HG03066 (cell line): ENCODE results near the gene CRIP2.

Source experiments
- ATAC-seq: cut with Tn5 transposase; IDR thresholded peaks from one replicate; pipeline ENCODE4 v1.9.1; 2021; ENCODE audit warnings: low read depth; ENCODE audit not compliant: unreplicated experiment

Gene CRIP2

DNA sequence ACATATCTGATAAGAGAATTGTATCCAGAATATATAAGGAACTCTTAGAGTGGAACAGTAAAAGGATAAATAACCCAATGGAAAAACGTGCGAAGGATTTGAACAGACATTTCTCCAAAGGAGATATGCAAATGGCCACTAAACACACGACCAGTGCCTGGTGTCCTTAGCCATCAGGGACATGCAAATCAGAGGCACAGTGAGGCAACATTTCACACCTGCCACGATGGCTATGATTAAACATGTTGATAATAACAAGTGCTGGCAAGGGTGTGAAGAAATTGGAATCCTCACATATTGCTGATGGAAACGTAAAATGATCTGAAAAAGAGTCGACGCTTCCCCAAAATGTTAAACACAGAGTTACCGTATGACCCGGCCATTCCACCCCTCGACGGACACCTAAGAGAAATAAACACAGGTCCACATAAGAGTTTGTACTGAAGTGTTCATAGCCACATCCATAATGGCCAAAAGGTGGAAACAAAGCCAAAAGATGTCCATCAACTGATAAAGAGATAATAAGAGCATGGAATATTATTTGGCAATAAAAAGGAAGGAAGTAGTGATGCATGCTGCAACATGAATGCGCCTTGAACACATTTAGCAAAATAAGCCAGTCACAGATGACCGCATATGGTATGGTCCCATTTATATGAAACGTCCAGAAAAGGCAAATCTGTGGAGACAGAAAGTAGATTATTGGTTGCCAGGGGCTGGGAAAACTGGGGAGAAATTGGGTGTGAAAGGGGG lies 45.5 kb downstream of the CRIP2 start:
- ATAC-seq = no peak

DNA sequence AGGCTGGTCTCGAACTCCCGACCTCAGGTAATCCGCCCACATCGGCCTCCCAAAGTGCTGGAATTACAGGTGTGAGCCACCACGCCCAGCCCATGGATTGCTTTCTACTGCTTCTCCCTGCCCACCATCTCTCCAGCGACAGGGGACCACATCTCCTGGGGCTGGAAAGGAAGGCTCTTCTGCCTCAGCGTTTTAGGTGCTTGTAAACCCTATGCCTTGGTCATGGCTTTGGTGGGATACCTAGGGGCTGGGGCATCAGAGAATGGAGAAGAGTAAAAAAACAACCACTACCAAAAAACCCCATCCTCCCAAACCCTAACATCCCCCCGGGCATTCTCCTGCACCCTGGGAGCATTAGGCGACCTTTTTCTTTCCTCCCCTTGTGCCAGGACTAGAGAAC lies 50.7 kb downstream of the CRIP2 start:
- ATAC-seq = no peak

DNA sequence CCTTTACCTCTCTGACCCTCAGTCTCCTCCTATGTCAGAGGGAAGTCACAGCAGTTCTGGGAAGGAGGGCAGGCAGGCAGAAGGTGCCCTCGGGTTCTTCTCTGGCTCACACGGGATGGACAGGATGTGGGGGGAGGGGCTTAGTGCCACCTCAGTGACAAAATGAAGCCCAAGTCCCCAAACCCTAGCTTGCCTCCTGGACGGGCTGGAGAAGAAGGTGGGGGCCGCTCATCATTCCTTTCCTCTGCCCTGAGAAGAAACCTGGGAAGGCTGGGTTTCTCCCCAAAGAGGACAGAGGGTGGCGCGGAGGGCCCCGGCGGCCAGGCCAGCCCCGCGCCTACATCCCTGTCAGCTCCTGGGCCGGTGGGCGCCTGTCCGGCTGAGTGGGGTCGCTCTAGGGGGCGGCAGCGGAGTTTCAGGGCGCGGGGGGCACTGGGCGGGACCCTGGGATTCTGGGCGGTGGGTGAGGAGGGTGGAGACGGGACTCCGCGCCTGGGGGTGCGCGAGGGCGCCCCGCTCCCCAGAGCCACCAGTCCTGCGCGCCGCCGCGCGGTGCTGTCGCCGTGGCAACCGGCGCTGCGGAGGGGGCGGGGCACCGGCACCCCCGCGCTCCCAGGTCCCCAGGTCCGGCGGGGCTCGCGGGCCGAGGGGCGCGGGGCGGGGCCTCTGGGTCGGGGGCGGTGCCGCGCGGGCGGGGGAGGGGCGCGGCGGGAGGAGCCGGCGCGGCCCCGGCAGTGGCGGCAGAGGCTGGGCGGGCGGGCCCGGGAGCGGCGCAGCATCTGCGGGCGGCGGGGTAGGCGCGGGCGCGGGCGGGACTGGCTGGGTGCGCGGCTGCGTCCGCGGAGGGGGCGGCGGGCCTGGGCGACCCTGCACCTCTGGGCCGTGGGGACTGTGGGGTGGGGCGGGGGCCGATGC lies 51.5 kb downstream of the CRIP2 start, which contains the start of gene TMEM121:
TMEM121 (plus strand) TSS at position 723 of the 915 bp plus-strand sequence. CDS start 2,252 bp downstream, outside the sequence.
- ATAC-seq = no peak

DNA sequence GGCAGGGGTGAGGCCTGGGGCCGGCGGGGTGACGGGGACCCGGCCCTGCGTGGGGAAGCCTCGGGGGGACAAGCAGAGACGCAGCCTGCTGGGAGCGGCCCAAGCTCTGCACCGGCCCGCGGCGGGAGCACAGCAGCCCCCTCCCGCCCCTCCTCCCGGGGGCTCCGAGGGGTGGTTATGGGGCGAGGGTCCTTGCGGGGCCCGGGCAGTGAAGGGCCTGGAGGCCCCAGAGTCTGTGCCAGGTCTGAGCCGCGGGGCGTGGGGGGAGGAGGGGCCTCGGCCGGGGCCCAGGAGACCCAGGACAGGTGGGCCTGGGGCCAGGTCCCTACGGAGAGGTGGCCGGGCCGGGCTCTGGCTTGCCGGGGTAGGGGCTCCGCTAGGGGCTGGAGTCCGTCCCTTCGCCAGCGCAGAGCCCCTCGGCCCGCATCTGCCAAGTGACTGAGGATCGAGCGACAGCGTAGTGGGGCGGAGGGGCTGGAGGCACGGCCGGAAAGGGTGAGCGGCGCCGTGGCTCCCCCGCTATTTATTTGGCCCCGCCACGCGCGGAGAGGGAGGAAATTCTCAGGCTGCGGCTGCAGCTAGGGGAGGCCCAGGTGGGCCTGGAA lies 52.3 kb downstream of the CRIP2 start:
- no peak for ATAC-seq

GRCh38 chr14:105527381-105527825 lies 52.8 kb downstream of the CRIP2 start:
- no peak for ATAC-seq

GRCh38 chr14:105527826-105528585 lies 53.4 kb downstream of the CRIP2 start:
- no peak for ATAC-seq

GRCh38 chr14:105528586-105529318 lies 54.1 kb downstream of the CRIP2 start:
- no peak for ATAC-seq

GRCh38 chr14:105529319-105529568 lies 54.6 kb downstream of the CRIP2 start:
- ATAC-seq = no peak
